Stimulated activated CD8-positive, alpha-beta memory T cell treated with anti-CD3 and anti-CD28 coated beads, Interleukin-15, amount 100 ng/mL, for 24 hours (primary cell): Measurements from ENCODE around the gene TSPO2.

Experiments used
- DNase-seq: peaks from one replicate; pipeline ENCODE4 v3.0.0-alpha.2; 2020; ENCODE audit warnings: low read depth

The TSPO2 gene

DNA sequence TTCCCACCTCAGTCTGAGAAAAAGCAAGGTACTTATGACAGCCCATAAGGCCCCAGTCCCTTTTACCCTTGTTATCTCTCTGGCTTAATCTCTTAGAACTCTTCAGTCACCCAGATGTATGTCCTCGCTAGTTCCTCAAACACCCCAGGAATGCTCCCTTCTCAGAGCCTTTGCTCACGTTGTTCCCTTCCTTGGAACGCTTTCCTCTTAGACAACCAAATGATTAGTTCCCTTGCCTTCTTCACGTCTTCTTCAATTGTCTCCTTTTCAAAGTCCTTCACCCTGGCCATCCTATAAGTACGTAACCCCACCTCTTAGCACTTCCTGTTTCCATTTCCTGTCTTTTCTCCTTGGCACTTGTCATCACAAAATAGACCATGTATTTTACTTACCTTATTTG lies 9.6 kb downstream of the TSPO2 start:
- no peak for DNase-seq

GRCh38 chr6:41053041-41053440 lies 10.8 kb downstream of the TSPO2 start, which contains the start of gene APOBEC2:
Gene APOBEC2, plus strand, starts transcription at chr6:41053202. Its CDS starts 146 bp downstream, at chr6:41053348.
- DNase-seq = no peak

GRCh38 chr6:41054511-41054910 lies 12.2 kb downstream of the TSPO2 start:
- no peak for DNase-seq

DNA sequence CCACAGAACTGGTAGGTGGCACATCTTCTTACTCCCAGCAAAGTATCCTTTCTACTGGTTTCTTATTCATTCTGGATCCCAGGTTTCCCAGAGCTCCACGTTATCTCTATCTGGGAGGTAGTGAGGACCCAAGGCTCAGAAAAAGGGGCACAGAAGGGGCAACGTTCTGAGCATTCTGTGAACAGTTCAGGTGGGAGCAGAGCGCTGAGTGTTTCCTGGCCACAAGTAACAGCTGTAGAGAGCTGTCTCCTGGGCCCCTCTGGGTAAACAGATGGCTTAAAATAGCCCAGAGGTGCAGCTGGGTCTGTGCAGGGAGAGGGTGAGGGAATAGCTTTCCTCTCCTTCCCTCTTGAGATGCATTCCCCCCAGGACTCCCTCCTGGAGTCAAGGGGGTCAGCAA lies 12.9 kb downstream of the TSPO2 start:
- no peak for DNase-seq

DNA sequence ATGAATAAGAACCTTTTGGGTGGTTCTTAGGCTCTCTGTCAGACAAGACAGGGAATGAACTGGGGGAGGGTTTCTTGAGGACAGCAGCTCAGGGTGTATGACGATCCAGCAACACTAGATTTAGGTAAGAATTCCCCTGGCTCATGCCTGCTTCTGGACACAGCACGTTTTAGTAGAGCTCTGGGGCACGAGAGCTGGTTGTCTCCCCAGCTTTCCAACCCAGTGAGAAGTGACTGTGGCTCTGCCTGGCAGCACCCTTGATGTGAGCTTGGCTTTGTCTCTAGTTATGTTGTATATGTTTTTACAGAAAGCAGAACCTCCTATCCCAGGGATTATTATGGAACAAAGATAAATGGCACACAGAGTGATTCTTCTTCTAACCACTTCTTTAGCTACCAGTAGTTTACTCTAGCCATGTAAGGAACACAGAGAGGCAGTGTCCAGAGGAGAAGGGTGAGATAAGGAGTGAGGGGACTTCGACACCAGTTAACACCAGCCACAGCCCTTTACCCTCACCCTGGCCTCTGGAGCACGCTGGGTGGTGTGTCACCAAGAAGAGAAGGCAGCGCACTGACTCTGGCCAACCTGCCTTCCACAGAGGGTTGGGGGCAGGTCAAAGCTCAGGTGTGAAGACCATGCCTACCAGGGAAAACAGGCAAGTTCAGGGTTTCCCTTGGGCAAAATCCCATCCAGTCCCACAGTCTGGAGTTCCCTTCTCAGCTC lies 14.7 kb downstream of the TSPO2 start:
- no peak for DNase-seq

DNA sequence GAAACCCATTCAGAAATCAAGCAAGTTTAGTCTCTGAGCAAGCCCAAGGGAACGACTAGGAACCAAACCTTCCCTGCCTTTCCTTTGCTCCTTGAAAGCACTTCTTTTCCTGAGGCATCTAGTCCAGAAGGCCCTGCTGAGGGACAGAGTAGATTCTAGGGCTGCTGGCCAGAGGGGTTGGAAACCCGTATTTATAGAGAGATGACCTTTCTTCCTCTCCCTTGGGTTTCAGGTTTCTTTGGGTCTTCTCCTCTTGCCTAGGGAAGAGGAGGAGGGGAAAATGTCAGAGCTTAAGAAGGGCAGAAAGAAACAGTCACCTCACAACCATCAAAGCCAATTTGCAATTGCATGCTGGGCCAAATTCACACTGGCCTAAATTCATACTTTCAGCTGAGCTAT lies 16.5 kb downstream of the TSPO2 start:
- no peak for DNase-seq

DNA sequence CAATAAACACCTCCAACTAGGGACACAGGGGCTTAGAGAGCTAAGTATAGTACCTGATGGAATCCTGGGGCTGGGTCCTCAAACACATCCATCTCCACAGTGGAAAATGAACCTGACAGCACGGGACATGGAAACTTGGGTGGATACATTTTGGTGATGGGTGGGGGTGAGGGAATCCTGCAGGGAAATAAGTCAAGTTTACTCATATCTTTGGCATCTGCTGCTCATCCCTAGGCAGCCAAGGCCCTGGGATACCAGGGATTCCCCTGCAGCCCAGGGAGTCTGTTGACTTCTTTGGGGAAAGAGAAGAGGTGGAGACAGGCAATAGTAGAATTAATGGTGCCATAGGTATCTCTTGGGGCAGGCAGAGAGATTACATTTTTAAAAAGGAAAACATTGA lies 17.3 kb downstream of the TSPO2 start:
- DNase-seq = no peak

DNA sequence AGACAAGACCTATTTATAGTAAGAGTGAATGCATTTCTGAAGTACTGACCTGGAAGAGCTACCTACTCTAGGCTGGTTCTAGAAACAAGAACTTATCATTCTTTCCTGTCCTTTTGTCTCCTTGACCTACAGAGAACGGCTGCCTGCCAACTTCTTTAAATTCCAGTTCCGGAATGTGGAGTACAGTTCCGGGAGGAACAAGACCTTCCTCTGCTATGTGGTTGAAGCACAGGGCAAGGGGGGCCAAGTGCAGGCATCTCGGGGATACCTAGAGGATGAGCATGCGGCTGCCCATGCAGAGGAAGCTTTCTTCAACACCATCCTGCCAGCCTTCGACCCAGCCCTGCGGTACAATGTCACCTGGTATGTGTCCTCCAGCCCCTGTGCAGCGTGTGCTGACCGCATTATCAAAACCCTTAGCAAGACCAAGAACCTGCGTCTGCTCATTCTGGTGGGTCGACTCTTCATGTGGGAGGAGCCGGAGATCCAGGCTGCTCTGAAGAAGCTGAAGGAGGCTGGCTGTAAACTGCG lies 19.0 kb downstream of the TSPO2 start:
- DNase-seq = no peak

- DNase-seq = no peak
Observed at GRCh38 chr6:41062056-41062455, 19.8 kb downstream of the TSPO2 start.

DNA sequence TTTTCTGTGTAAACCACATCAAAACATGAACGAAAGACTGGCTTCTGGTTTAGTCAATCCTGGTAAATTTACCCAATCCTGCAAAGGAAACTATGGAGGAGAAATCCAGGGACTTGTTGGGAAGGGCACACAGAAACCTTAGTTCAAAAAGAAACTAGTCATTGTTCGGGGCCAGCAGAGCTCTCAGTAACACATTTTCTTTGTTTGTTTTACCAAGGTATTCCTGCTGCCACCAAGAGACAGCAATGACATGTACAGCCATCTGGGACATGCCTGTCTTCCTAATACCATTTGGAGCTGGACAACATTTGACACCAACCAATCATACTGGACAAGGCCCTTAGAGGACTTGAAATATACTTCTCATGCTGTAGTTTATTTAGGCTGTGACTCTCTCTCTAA lies 21.6 kb downstream of the TSPO2 start:
- no peak for DNase-seq

DNA sequence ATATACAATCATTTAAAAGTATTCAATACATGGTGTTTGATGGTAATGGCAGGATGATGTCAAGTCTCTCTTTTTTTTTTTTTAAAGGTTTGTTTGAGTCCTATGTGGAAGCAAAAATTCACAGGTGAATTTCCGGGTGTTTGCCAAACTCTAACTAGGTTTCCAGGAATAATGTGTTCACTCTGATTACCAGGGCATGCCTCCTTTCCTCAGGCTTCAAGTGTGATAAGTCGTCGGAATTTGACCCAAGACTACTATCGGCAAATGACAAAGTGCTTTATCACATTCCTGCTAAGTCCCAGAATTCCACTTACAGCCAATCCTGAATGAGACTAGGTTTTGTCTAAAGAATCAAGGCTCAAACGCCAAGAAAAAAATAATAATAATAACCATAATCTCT lies 22.6 kb downstream of the TSPO2 start:
- no peak for DNase-seq

- no peak for DNase-seq
Observed at GRCh38 chr6:41065550-41066026, 23.3 kb downstream of the TSPO2 start.

GRCh38 chr6:41066867-41067304 lies 24.6 kb downstream of the TSPO2 start:
- peak; percentile 25 for DNase-seq

DNA sequence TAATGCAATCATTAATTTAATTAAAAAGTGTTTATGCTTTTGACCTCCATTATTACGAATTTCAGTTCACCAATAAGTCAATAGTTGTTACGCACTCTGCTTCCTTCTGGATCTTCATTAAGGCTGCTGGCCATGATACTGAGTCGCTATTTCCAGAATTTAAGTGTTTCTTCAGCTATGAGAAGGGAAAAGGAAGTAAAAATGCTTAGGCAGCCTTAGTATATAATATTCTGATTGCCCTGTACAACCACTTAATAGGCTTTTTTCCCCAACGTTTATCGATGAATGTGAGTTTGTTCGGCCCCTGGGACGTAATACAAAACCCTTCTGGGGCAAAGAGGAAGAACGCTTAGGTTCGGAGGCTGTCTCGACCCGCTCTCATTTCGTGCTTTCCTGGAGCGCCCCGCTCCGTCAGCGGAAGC lies 29.2 kb downstream of the TSPO2 start:
- DNase-seq = no peak

DNA sequence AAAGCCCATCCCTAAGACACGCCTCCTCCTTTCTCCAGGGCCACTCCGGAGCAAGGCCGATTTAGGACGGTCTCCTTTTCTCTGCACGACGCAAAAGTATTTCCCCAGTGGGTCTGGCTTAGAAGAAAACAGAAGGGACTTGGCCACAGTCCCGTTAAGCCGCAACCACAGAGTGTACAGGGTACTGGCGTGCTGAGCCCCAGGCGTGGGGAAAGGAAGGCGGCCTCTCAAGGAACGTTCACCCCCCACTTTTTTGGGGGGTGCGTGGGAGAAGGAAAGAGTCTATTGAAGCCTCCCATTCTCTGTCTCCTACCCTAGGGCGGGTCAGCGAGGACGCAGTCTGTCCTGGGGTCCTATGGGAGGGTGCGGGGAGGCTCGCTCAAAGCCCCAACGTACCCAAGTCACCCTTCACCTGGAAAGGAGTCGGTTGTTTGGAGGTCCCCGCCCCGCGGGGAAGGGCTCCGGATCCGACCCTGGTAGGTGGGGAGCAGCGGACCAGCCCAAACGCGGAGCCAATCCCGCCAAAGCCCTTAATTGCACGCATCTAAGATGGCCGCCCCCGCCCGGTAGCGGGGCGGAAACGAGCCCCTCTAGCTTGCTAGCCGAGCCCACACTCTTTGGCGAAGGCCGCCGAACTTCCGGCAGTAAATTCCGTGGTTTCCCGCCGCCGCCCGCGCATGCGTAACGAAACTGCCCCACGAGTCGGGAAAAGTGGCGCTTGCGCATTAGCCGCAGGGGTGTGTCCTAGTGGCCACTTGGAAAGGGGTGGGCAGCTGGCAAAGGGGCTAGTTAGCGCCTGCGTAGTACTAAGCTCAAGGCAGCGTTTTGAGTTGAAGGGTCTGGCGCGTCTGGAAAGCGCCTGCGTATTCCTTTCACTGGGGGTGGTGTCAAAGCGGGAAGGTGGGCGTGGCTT lies 29.9 kb downstream of the TSPO2 start, which contains the start of gene OARD1:
Gene OARD1 (minus strand): TSS at position 434 of the 913 bp plus-strand sequence. CDS start 722 bp downstream, outside the sequence.
- DNase-seq = peak; percentile 99

DNA sequence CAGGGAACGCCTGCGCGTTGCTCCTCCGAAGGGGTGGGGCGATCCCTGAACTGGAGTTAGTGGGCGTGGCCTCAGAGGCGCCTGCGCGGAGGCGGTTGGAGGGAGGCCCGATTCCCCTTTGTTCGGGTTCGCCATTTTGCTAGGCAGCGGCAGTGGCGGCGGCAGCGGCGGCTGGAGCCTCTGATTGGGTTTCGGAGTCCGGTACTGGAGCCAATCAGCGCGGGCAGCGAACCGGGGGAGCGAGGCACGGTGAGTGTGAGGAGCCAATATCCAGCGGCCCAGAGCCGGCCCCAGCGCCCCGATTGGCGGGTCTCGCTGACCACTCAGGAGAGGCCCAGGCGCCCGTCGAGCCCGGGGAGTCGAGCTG lies 30.6 kb downstream of the TSPO2 start, which contains the start of gene NFYA:
Gene NFYA (plus strand): TSS at position 139 of the 367 bp plus-strand sequence. CDS start 6,116 bp downstream, outside the sequence.
- peak; percentile 98 for DNase-seq

- peak; percentile 49 for DNase-seq
Observed at GRCh38 chr6:41073203-41073967, 31.1 kb downstream of the TSPO2 start.

DNA sequence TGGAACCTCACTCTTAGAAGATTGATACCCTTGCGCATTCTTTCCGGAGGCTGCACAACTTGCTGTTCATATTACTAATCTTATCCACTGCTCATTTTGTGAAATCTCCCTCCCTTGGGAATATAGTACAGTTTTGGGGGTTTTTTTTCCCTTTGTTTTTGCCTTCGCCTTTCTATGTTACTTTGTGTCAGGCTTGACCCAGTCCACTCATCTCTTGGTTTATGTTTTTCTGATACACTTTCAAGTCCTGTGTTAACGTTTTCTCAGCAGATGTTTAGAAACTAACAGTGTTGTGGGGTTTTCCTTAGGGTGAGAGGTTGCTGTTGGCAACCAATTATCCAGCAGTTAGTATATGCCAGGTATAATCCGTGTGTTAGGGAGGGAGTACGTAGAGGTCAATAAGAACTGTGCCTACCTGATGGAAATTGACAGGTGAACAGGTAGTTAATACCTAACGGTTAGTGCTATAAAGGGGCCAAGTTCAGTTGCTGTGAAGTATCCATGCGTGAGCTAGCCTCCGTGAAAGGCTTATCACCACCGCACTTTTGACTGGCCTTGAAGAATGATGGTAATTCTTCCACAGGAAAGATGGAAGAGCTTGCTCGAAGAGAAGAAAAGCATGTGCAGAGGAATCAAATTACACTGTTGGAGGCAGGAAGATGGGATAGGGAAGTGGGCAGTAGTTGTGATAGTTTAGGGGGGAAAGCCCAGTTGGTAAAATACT lies 31.9 kb downstream of the TSPO2 start:
- DNase-seq = no peak

- no peak for DNase-seq
Observed at GRCh38 chr6:41074692-41075436, 32.6 kb downstream of the TSPO2 start.
